ENCODE results near the gene CELA3A.

DNA sequence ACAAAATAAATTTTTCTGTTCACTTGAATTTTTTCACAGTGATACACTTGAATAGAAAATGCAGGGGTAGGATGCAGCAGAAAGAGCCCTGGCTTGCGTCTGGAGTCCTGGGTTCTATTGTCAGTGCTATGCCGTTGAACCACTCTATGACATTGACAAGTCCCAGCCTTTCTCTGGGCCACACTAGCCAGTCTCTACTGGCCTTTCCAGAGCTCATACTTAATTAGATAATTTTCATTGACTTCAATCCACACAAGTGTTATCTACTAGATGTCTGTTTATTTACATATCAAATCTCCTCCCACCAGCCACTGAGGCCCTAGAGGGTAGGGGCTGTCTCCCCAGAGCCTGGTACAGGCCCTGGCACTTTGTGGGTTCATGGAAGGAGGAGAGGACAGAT is 40.1 kb upstream of the CELA3A start:
- TF ChIP-seq CTCF (conservative IDR thresholded peaks at IDR 0.05; ENCODE audit: low read length) = no peak
- no peak for TF ChIP-seq EZH2phosphoT487 (IDR thresholded peaks at IDR 0.05; ENCODE audit: borderline replicate concordance)

Measured in Loucy (cell line).